Spleen (tissue), 11 donors: ENCODE measurements around the gene TP63. TPM values are rescaled to one million over a fixed set of nuclear protein-coding genes. Genes with fewer than 3 reads are reported as not detected.

Experiments
- DNase-seq: peaks from one replicate; pipeline ENCODE4 v3.0.0-alpha.2; 2020
- H3K27ac ChIP-seq, 8 donors: fragments of 200-600 bp; sonication (generic) in 7 of 8; 1 replicate in 4 of 8; 2 replicates in 4 of 8; pipeline versions ENCODE4 v1.5.0 to v1.8.0; 2016 to 2021; ENCODE audit warnings: inconsistent platforms in 4 of 8, mild to moderate bottlenecking in 4 of 8, moderate library complexity in 1 of 8
- H3K27me3 ChIP-seq, 7 donors: fragments of 200-600 bp; sonication (generic) in 6 of 7; replicated peaks in 1 of 7; 1 replicate in 4 of 7; 2 replicates in 3 of 7; pipeline versions ENCODE4 v1.5.0 to v1.8.0; 2016 to 2021; ENCODE audit warnings: inconsistent platforms in 3 of 7, mild to moderate bottlenecking in 1 of 7
- H3K36me3 ChIP-seq, 6 donors: fragments of 200-600 bp; sonication (generic) in 5 of 6; 1 replicate in 4 of 6; 2 replicates in 2 of 6; pipeline versions ENCODE4 v1.5.0 to v1.8.0; 2016 to 2021; ENCODE audit warnings: inconsistent platforms in 2 of 6
- H3K4me1 ChIP-seq, 6 donors: fragments of 200-600 bp; sonication (generic) in 5 of 6; 1 replicate in 3 of 6; 2 replicates in 3 of 6; pipeline versions ENCODE4 v1.5.0 to v1.8.0; 2016 to 2021; ENCODE audit warnings: inconsistent platforms in 3 of 6
- H3K4me3 ChIP-seq, 8 donors: fragments of 200-600 bp; sonication (generic) in 7 of 8; 1 replicate in 4 of 8; 2 replicates in 4 of 8; pipeline versions ENCODE4 v1.5.0 to v1.8.0; 2016 to 2021; ENCODE audit warnings: inconsistent platforms in 4 of 8, mild to moderate bottlenecking in 4 of 8, moderate library complexity in 2 of 8
- H3K9me3 ChIP-seq, 8 donors: fragments of 200-600 bp; sonication (generic) in 7 of 8; 1 replicate in 4 of 8; 2 replicates in 4 of 8; pipeline versions ENCODE4 v1.5.0 to v1.8.0; 2016 to 2021; ENCODE audit warnings: inconsistent platforms in 4 of 8
- CTCF ChIP-seq, 11 experiments: fragments of 200-600 bp in 7 of 11; fragments of 450-650 bp in 4 of 11; sonication (generic) in 4 of 11; IDR thresholded peaks in 8 of 11; conservative IDR thresholded peaks in 3 of 11; 1 replicate in 7 of 11; 2 replicates in 4 of 11; pipeline versions ENCODE4 v1.4.0 to v1.8.0; 2016 to 2021; ENCODE audit warnings: antibody characterized with exemption in 11 of 11, inconsistent platforms in 4 of 11, mild to moderate bottlenecking in 1 of 11
- POLR2A ChIP-seq, 3 donors: fragments of 450-650 bp; IDR thresholded peaks; one replicate each; pipeline ENCODE4 v1.5.1; 2017; ENCODE audit warnings: antibody characterized with exemption in 3 of 3, mild to moderate bottlenecking in 1 of 3
- POLR2AphosphoS5 ChIP-seq, 3 donors: sonication (generic); formaldehyde crosslinking; IDR thresholded peaks; one replicate each; pipeline ENCODE4 v1.5.1; 2017; ENCODE audit warnings: antibody characterized with exemption in 3 of 3
- WGBS, 5 donors: extraction: QIAGEN DNeasy Blood & Tissue Kit in 3 of 5; methylation state at CpG; one replicate each; pipeline versions ENCODE4 v1.1.5 to v1.1.7; 2013 to 2018; 5-methylcytosine and 5-hydroxymethylcytosine counted together
- intact Hi-C: fragments of 100-400 bp; cut with DNase I; formaldehyde crosslinking; loops from one replicate; pipeline ENCODE4 v1.15.0; 2023; ENCODE audit warnings: low total_unique reads
- polyA plus RNA-seq, 3 donors: library from polyadenylated mRNA; stranded (reverse); fragments of 200-250 nt; gene quantifications; one replicate each; pipeline ENCODE4 v1.2.1, GENCODE V29; 2013
- total RNA-seq, 7 donors: library from RNA; depleted of rRNA in 3 of 7; stranded (reverse); fragments of >200 nt in 3 of 7; fragmentation: NEBNext Ultra II Directional in 4 of 7; extraction: Animal tissue kit (Norgen Biotek cat#: 25700) in 4 of 7; gene quantifications; one replicate each; pipeline versions ENCODE4 v1.1.0 to v1.2.1, GENCODE V29; 2016 to 2021
- donor health status: healthy with polysubstance abuse.
- donor health status: DM: no; HTN: no; CAD: no; lungs with moderate emphysema.
- donor health status: DM: no; HTN: no; CAD: no.
- donor health status: Bipolar disorder and iron deficiency.
- donor health status: healthy.
- donor health status: DM: no; HTN: no; CAD: no.
- donor health status: DM: yes; HTN: yes; CAD: no.

TP63 gene
- total and polyA plus RNA-seq, 10 donors = 0.09 to 0.68 (median 0.29) TPM

GRCh38 chr3:189688262-189688661 is 57.1 kb downstream of the TP63 start:
- no peak overlapping the region for H3K27ac ChIP-seq
- H3K4me1 ChIP-seq = no peaks in the 10 kb centered on the region
- no peaks in the 10 kb centered on the region for H3K9me3 ChIP-seq
- H3K27me3 ChIP-seq = no peaks in the 10 kb centered on the region
- H3K4me3 ChIP-seq = no peak overlapping the region
- TF ChIP-seq POLR2A (IDR thresholded peaks at IDR 0.05) (no peak), CTCF (IDR thresholded peaks at IDR 0.05 in 8 of 11, conservative IDR thresholded peaks at IDR 0.05 in 3 of 11) (no peak), POLR2AphosphoS5 (IDR thresholded peaks at IDR 0.05) (no peak)
- no peak for DNase-seq
- intact Hi-C loops = no loop called here
- WGBS, 5 donors = 6 to 14% (median 9%) methylated on average over 1 of the region's 1 CpG
- H3K36me3 ChIP-seq = no peaks in the 10 kb centered on the region

- Histone ChIP-seq H3K9me3 (no peaks in the 10 kb centered on the region), H3K4me1 (no peaks in the 10 kb centered on the region), H3K27me3 (no peaks in the 10 kb centered on the region), H3K27ac (no peak overlapping the region), H3K36me3 (no peaks in the 10 kb centered on the region), H3K4me3 (no peak overlapping the region)
- DNase-seq = no peak
- intact Hi-C loops = no loop called here
- TF ChIP-seq CTCF (IDR thresholded peaks at IDR 0.05 in 8 of 11, conservative IDR thresholded peaks at IDR 0.05 in 3 of 11) = no peak
- no peak for TF ChIP-seq POLR2A (IDR thresholded peaks at IDR 0.05)
- TF ChIP-seq POLR2AphosphoS5 (IDR thresholded peaks at IDR 0.05) = no peak
These were observed 58.4 kb downstream of the TP63 start for GRCh38 chr3:189689625-189690024.

GRCh38 chr3:189690237-189690636 is 59.0 kb downstream of the TP63 start:
- Histone ChIP-seq H3K4me3 (no peak overlapping the region), H3K4me1 (no peaks in the 10 kb centered on the region), H3K36me3 (no peaks in the 10 kb centered on the region), H3K27ac (no peak overlapping the region), H3K27me3 (no peaks in the 10 kb centered on the region), H3K9me3 (no peaks in the 10 kb centered on the region)
- DNase-seq = no peak
- 23 to 55% (median 36%) methylated on average over 1 of the region's 1 CpG for WGBS, 5 donors
- no peak for TF ChIP-seq POLR2AphosphoS5 (IDR thresholded peaks at IDR 0.05)
- TF ChIP-seq CTCF (IDR thresholded peaks at IDR 0.05 in 8 of 11, conservative IDR thresholded peaks at IDR 0.05 in 3 of 11) = no peak
- no peak for TF ChIP-seq POLR2A (IDR thresholded peaks at IDR 0.05)
- intact Hi-C loops = no loop called here

- TF ChIP-seq POLR2AphosphoS5 (IDR thresholded peaks at IDR 0.05) (no peak), POLR2A (IDR thresholded peaks at IDR 0.05) (no peak), CTCF (IDR thresholded peaks at IDR 0.05 in 8 of 11, conservative IDR thresholded peaks at IDR 0.05 in 3 of 11) (no peak)
- no peaks in the 10 kb centered on the region for H3K36me3 ChIP-seq
- intact Hi-C loops = no loop called here
- H3K27ac ChIP-seq = no peak overlapping the region
- H3K27me3 ChIP-seq = no peaks in the 10 kb centered on the region
- 89 to 95% (median 94%) methylated on average over 2 of the region's 2 CpGs for WGBS, 5 donors
- no peak overlapping the region for H3K4me3 ChIP-seq
- no peak for DNase-seq
- H3K4me1 ChIP-seq = no peaks in the 10 kb centered on the region
- no peaks in the 10 kb centered on the region for H3K9me3 ChIP-seq
These were observed 59.5 kb downstream of the TP63 start for GRCh38 chr3:189690672-189691071.
